ENCODE results near the gene PLAAT3.
"Not testable (repeated sequence)": the region's sequence is repeated elsewhere in the genome, so short reads cannot be mapped to it uniquely, and the experiment has no call there.

The PLAAT3 gene

DNA sequence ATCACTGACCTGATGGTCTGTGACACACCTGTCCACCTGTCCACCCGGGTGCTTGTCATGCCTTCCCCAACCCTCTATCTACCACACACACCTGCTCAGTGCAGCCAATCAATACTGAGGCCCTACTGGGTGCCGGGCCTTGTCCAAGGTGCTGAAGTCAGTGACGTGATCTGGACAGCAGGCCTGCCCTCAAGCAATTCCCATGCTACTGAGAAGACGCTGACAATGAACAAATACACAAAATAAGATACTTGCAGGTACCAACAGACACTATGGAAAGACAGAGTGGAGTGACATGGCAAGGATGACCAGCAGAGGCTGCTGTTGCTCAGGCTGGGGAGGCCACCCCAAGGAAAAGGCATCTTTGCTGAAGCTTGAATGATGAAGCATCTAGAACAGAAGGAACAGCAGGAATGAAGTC is 21.2 kb downstream of the PLAAT3 start:
- no peak overlapping the region for H3K27ac ChIP-seq
- TF ChIP-seq ZFX (IDR thresholded peaks at IDR 0.05) = no peak
- TF ChIP-seq, protein P1, sequence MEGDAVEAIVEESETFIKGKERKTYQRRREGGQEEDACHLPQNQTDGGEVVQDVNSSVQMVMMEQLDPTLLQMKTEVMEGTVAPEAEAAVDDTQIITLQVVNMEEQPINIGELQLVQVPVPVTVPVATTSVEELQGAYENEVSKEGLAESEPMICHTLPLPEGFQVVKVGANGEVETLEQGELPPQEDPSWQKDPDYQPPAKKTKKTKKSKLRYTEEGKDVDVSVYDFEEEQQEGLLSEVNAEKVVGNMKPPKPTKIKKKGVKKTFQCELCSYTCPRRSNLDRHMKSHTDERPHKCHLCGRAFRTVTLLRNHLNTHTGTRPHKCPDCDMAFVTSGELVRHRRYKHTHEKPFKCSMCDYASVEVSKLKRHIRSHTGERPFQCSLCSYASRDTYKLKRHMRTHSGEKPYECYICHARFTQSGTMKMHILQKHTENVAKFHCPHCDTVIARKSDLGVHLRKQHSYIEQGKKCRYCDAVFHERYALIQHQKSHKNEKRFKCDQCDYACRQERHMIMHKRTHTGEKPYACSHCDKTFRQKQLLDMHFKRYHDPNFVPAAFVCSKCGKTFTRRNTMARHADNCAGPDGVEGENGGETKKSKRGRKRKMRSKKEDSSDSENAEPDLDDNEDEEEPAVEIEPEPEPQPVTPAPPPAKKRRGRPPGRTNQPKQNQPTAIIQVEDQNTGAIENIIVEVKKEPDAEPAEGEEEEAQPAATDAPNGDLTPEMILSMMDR (conservative IDR thresholded peaks at IDR 0.05) = no peak; the same call in 1 of the 2 replicates

DNA sequence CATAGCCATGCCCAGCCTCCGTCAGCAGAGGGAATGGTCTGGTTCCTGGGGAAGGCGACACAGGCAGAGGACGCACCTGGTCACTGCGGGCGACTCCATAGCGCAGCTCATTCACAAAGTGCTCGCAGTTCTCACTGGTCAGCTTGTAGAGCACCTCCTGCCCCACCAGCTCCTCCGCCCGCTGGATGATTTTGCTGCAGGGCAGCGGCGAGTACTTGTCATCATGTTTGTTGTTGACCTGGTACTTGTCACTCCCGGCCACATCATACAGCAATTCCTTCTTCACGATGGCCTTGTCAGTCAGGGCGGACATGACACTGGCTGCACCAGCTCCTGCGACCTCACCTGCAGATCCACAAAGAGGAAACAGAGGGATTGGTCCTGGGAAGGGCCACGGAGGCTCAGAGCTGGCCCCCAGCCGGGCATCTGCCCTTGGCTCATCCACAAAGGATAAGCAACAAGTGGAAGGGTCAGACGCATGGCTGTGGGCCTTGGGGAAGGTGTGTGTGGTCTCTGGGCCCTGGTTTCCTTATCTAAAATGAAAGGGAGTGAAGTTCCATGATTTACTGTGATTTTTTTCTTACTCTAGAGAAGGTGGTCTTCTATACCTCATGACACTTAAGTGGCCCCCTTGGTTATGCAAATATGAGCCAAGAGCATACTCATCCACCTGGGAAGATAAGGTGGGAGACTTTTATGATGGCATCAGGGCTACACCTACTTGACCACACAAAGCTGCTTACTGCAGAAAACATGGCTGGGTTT is 24.0 kb downstream of the PLAAT3 start:
- no peak overlapping the region for H3K27ac ChIP-seq
- TF ChIP-seq, protein P1 (conservative IDR thresholded peaks at IDR 0.05) = no peak
- TF ChIP-seq ZFX (IDR thresholded peaks at IDR 0.05) = no peak

DNA sequence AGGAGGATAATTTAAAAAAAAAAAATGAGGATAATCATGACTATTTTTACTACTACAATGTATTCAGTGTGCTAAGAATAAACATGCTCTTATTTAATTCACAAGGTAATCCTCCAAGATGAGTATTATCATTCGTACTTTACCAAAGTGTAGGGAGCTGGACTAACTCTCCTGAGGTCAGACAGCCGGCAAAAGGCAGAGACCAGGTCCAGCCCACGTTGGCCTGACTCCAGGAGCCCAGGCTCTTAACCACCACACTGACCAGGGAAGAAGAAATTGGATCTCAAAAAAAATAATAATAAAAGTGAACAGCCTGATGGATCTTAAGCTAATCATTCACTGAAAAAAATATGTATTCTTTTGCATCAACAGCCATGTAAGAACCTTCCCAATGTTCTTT is 25.2 kb downstream of the PLAAT3 start:
- TF ChIP-seq, protein P1 (conservative IDR thresholded peaks at IDR 0.05) = no peak
- no peak for TF ChIP-seq ZFX (IDR thresholded peaks at IDR 0.05)
- no peak overlapping the region for H3K27ac ChIP-seq

GRCh38 chr11:63586451-63587166 is 27.6 kb downstream of the PLAAT3 start:
- no peak overlapping the region for H3K27ac ChIP-seq
- no peak for TF ChIP-seq ZFX (IDR thresholded peaks at IDR 0.05)
- TF ChIP-seq, protein P1 (conservative IDR thresholded peaks at IDR 0.05) = no peak

DNA sequence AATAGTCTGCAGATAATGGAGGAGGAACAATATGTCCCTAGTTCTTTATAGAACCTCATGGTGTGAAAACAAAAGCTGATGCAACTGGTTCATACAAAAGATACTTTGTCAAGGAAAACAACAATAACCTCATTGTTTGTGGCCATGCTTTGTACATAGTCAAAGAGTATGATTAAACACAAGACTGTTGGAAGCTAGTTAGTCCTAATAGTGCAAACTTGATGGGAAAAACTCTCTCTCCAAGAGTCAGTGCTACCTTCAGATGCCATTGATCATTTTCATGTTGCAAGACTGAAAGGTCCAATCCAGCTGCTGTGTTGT is 30.9 kb downstream of the PLAAT3 start:
- no peak overlapping the region for H3K27ac ChIP-seq
- TF ChIP-seq ZFX (IDR thresholded peaks at IDR 0.05) = no peak

DNA sequence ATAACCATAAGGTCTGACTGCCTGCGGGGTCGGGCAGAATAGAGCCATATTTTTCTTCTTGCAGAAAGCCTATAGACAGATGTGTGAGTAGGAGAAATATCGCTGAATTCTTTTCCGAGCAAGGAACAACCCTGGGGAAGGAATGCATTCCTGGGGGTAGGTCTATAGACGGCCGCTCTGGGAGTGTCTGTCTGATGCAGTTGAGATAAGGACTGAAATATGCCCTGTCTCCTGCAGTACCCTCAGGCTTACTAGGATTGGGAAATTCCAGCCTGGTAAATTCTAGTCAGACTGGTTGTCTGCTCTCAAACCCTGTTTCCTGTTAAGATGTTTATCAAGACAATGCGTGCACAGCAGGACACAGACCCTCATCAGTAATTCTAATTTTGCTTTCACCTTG is 33.0 kb downstream of the PLAAT3 start:
- H3K27ac ChIP-seq = not testable (repeated sequence)

GRCh38 chr11:63578882-63579281 is 35.4 kb downstream of the PLAAT3 start:
- H3K27ac ChIP-seq = not testable (repeated sequence)

GRCh38 chr11:63574856-63575602 is 39.2 kb downstream of the PLAAT3 start:
- H3K27ac ChIP-seq = no peak overlapping the region
- TF ChIP-seq, protein P1 (conservative IDR thresholded peaks at IDR 0.05) = no peak
- no peak for TF ChIP-seq ZFX (IDR thresholded peaks at IDR 0.05)
